Dedifferentiated amniotic fluid mesenchymal stem cell (primary cell): Measurements from ENCODE around the gene SMIM11.
"Not testable (repeated sequence)": the region's sequence is repeated elsewhere in the genome, so short reads cannot be mapped to it uniquely, and the experiment has no call there.

Source experiments
- DNase-seq: peaks from one replicate; pipeline ENCODE4 v3.0.0-alpha.2; 2016; ENCODE audit errors: extremely low spot score

Gene SMIM11

GRCh38 chr21:34374940-34375618, at the start of gene SMIM11:
Gene SMIM11, plus strand, starts transcription at chr21:34375507. Its CDS starts 3,998 bp downstream, at chr21:34379505.
- not testable (repeated sequence) for DNase-seq

GRCh38 chr21:34330055-34330454, 45.3 kb upstream of the SMIM11 start:
- no peak for DNase-seq

GRCh38 chr21:34331726-34332125, 43.6 kb upstream of the SMIM11 start:
- DNase-seq = no peak

- no peak for DNase-seq
Observed at GRCh38 chr21:34332347-34332746, 43.0 kb upstream of the SMIM11 start.

GRCh38 chr21:34333121-34333739, 42.1 kb upstream of the SMIM11 start:
- DNase-seq = no peak

GRCh38 chr21:34335316-34335715, 40.0 kb upstream of the SMIM11 start:
- no peak for DNase-seq

- DNase-seq = no peak
Observed at GRCh38 chr21:34336245-34336644, 39.1 kb upstream of the SMIM11 start.

GRCh38 chr21:34336756-34337391, 38.4 kb upstream of the SMIM11 start:
- peak; percentile 43 for DNase-seq

DNA sequence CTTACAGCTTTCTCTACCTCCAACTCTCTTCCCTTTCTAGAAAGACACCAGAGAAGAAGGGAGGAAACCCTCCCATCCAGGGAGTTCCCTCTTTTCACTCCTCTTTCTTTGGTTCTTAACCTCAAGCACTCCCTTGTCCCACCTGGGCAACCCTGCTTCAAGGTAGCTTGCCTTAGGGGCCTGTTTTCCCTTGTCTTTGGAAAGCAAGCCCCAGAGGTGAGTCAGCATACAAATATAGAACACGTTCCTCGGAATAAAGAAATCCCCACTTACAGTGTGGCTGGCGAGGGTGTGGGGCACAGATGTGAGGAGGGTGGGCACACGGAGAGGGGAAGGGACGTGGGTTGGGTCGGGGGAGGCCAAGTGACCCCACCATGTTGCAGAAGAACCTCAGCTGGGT, 37.6 kb upstream of the SMIM11 start:
- DNase-seq = no peak

- no peak for DNase-seq
Observed at GRCh38 chr21:34338226-34338625, 37.1 kb upstream of the SMIM11 start.

DNA sequence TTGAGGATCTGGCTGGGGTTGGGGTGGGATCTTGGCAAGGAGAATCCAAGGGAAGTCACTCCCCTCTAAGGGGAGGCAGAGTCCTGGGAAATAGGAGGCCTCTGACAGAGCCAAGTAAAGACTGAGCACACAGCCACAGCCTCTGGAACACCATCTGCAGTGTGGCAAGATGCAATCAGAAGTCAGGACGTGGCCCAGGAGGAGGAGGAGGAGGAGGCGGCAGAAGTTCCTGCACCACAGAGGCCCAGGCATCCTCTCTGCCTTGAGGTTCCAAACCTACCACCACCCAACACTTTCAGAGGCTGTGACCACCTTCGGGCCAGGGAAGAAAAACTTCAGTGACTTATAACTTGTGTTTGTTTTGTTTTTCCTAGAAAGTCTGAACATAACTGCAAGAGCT, 35.2 kb upstream of the SMIM11 start:
- no peak for DNase-seq

- DNase-seq = no peak
Observed at GRCh38 chr21:34342476-34342875, 32.8 kb upstream of the SMIM11 start.

DNA sequence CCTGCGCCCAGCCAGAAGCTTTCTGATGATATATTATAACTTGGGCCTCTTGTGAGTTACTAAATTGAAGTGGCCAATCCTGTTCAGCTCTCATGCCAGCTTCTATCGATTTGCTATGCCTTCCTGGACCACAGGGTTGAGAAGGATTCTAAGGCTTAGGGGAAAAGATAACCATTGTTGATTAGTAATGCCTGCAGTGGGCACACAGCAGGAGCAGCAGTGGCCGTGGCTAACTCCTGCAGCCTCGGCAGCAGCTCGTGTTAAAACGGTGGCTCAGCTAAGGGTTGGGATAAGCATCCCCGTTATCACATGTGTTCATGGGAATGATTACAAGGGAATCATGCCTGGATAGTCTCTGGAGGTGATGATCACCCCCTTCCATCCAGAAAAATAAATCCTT, 32.0 kb upstream of the SMIM11 start:
- no peak for DNase-seq

- DNase-seq = no peak
Observed at GRCh38 chr21:34343838-34344381, 31.4 kb upstream of the SMIM11 start.

GRCh38 chr21:34344584-34344983, 30.7 kb upstream of the SMIM11 start:
- DNase-seq = no peak

DNA sequence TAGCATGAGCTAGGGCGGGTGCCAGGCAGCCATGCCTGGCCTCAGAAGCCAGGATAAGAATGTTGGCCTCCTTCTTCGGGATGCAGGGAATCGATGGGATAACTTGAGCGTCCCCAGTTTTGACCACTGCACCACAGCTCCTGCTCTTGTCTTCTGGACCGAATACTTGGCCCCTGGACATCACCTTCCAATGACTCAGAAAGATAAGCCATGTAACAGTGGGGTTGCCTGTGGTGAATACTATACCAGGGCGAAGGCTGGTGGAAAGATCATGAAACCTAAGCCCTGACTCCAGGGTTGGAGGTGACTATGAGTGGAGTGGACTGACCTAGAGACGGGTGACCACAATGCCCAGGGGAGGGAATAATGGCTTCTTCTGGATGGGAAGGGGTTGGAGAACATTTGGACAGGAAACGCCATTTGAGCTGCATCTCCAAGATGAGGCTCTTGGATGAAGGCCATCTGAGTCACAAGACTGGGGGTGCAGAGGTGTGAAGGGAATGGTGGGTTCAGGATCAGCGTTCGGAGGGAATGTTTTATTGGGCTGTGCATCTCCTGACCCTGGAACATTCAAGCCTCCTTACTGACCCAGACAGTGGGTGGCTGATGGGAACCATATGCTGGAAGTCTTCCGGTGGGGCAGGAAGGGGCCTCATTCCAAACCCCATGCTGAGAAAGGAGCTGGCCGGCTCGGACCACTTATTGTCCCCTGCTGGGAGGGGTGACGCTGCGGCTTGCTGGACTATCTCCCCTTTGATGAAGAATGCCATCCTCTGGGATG, 30.0 kb upstream of the SMIM11 start:
- no peak for DNase-seq

DNA sequence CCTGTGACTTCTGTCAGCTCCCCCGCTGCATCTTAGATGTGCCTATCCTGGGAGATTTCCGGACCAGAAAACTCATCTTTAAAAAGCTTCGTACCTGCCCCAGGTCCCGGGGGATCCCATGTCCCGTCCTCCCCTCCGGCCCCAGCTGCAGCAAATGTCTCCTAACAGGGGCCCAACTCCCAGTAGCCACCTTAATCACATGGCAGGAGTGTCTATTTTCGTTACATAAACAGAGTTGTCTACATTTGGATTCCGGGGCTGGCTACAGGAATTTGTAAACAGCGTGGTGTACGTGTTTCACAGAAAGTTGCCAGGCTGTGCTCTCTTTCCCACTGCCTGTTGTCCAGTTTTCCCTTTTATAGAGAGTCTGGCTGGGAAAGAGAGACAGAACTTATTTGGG, 29.4 kb upstream of the SMIM11 start:
- DNase-seq = peak; percentile 22

DNA sequence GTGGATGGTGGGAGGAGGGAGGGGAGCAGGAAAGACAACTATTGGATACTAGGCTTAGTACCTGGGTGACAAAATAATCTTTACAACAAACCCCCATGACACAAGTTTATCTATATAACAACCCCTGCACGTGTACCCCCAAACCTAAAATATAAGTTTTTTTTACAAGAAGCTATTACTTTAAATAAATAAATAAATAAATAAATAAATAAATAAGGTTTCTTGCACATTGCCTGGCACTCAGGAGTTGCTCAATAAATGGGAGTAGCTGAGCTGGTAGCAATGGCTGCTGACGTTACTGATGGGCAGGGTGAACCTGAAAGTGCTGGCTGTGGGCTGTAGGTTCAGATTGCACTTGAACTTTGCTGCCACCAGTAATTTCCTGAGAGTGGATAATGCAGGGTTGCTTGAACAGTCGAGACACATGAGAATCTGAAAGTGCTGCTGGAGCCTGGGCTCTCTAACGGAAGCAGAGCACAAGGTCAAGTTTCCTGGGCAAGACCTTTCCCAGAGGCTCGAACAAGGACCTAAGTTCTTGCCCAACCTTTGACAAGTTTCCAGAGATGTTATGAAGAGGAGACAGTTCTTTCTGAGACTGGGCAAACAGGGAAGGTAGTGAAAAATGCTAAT, 26.3 kb upstream of the SMIM11 start:
- no peak for DNase-seq

DNA sequence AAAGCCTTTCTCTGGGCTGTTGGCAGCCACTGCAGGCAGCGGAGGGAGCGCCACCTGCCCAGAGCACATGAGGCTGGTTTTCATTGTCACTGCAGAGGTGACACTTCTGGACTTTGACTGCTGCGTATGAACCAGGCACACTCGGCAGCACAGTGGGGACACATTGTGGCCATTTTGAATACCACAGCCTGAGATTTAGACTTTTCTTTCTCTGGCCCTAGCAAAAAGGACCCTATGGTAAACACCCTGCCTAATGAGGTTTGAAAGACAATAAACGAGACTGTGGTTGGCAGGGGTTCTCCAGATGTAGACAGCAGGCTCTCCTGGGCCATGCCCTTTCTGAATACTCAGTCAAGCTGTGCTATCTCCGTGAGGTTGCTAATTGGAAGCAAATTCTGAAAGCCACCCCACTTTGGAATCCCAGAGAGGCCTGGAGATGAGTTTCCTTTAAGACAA, 23.5 kb upstream of the SMIM11 start:
- DNase-seq = peak; percentile 50

DNA sequence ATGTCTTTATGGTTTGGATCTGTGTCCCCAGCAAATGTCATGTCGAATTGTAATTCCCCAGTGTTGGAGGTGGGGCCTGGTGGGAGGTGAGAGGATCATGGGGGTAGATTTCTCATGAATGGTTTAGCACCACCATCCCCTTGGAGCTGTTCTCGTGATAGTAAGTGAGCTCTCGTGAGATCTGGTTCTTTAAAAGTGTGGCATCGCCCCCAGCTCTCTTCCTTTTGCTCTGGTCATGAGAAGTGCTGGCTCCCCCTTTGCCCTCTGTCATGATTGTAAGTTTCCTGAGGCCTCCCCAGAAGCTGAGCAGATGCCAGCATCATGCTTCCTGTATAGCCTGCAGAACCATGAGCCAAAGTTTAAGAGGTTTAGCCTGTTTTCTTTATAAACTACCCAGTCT, 22.8 kb upstream of the SMIM11 start:
- DNase-seq = no peak

DNA sequence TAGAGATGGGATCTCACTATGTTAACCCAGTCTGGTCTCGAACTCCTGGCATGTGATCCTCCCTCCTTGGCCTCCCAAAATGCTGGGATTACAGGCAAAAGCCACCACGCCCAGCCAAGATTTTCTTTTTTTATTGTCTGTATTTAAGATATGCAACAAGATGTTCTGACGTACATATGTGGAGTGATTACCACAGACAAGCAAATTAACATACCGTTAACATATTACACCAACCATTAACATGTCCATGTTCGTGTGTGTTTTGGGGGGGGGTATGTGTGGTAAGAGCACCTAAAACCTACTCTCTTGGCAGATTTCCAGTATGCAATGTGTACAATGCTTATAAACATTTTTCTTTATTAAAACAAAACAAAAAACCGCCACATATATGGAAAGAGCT, 22.1 kb upstream of the SMIM11 start:
- no peak for DNase-seq

- no peak for DNase-seq
Observed at GRCh38 chr21:34354836-34355235, 20.5 kb upstream of the SMIM11 start.
